ENCODE results near the gene NFX1.

Gene NFX1

GRCh38 chr9:33379666-33380389, 89.5 kb downstream of the NFX1 start:
- Histone ChIP-seq H3K27ac (ENCODE audit: extremely low read depth, low read depth, low read length) (no peak overlapping the region), H3K4me1 (ENCODE audit: control insufficient read depth, insufficient read depth, low read length) (no peaks in the 10 kb centered on the region), H3K4me3 (ENCODE audit: low read depth, low read length) (no peak overlapping the region), H3K9me3 (ENCODE audit: control insufficient read depth, insufficient read depth, low read depth, low read length) (no peaks in the 10 kb centered on the region), H3K36me3 (ENCODE audit: control insufficient read depth in 2 of 2, insufficient read depth in 1 of 2, low read length in 2 of 2) (no peaks in the 10 kb centered on the region)
- POLR2A ChIA-PET: interaction anchor here (1.9 kb wide), 1 partner anchor 94 kb away, joined by 5 read pairs; the partner anchor contains the start of gene NOL6
- CTCF ChIA-PET: interaction anchor here (0.5 to 2.4 kb wide), 11 partner anchors 12 to 342 kb away, joined by 3 to 6 read pairs (median 3); partner anchors contain the start of gene AQP3
- no peak for TF ChIP-seq PRDM2 (tag by site-specific recombination; IDR thresholded peaks at IDR 0.05; ENCODE audit: borderline replicate concordance)
- no peak for TF ChIP-seq ZNF175 (tag by site-specific recombination; IDR thresholded peaks at IDR 0.05)
- TF ChIP-seq ZNF248 (tag by site-specific recombination; IDR thresholded peaks at IDR 0.05): no peak
- TF ChIP-seq PRDM1 (tag by site-specific recombination; IDR thresholded peaks at IDR 0.05): no peak
- no peak for TF ChIP-seq ZNF140 (tag by site-specific recombination; IDR thresholded peaks at IDR 0.05)
- no peak for TF ChIP-seq BCL11A (tag by site-specific recombination; IDR thresholded peaks at IDR 0.05; ENCODE audit: low read depth)
- no peak for TF ChIP-seq GFI1B (tag by site-specific recombination; IDR thresholded peaks at IDR 0.05)
- TF ChIP-seq ZNF791 (tag by site-specific recombination; IDR thresholded peaks at IDR 0.05): no peak
- no peak for TF ChIP-seq ZEB2 (tag by site-specific recombination; IDR thresholded peaks at IDR 0.05)
- TF ChIP-seq ZNF37A (tag by site-specific recombination; IDR thresholded peaks at IDR 0.05): no peak
- TF ChIP-seq ZNF354C (tag by site-specific recombination; IDR thresholded peaks at IDR 0.05; ENCODE audit: borderline replicate concordance, low read depth): no peak

- Histone ChIP-seq H3K4me1 (ENCODE audit: control insufficient read depth, insufficient read depth, low read length) (no peaks in the 10 kb centered on the region), H3K4me3 (ENCODE audit: low read depth, low read length) (no peak overlapping the region), H3K9me3 (ENCODE audit: control insufficient read depth, insufficient read depth, low read depth, low read length) (no peaks in the 10 kb centered on the region), H3K36me3 (ENCODE audit: control insufficient read depth in 2 of 2, insufficient read depth in 1 of 2, low read length in 2 of 2) (no peaks in the 10 kb centered on the region), H3K27ac (ENCODE audit: extremely low read depth, low read depth, low read length) (no peak overlapping the region)
- CTCF ChIA-PET: interaction anchor here (0.5 to 2.4 kb wide), 9 partner anchors 11 to 86 kb away, joined by 3 to 6 read pairs (median 3); partner anchors contain the start of gene AQP3
- POLR2A ChIA-PET: interaction anchor here (0.7 to 1.9 kb wide), 2 partner anchors 67 to 93 kb away, joined by 5 to 8 read pairs; partner anchors contain the start of gene NOL6
- TF ChIP-seq ZBTB8A (tag by site-specific recombination; IDR thresholded peaks at IDR 0.05): no peak
- TF ChIP-seq ZNF366 (tag by site-specific recombination; conservative IDR thresholded peaks at IDR 0.05): peak; percentile 65
- TF ChIP-seq ZNF341 (tag by site-specific recombination; IDR thresholded peaks at IDR 0.05; ENCODE audit: low read depth): peak; percentile 30; the same call in 1 of the 2 replicates
These were observed 90.2 kb downstream of the NFX1 start for GRCh38 chr9:33380390-33381094.
